C4-2B (cell line): ENCODE data around the gene CREB3L1.

Experiments used
- ZFX ChIP-seq: fragments of 450-650 bp; IDR thresholded peaks from 2 replicates; pipeline ENCODE4 v1.6.1; 2017
- TF ChIP-seq, protein P1 (sequence below): fragments of 450-650 bp; conservative IDR thresholded peaks from 2 replicates; pipeline ENCODE4 v1.5.1; 2017; ENCODE audit warnings: mild to moderate bottlenecking

DNA sequence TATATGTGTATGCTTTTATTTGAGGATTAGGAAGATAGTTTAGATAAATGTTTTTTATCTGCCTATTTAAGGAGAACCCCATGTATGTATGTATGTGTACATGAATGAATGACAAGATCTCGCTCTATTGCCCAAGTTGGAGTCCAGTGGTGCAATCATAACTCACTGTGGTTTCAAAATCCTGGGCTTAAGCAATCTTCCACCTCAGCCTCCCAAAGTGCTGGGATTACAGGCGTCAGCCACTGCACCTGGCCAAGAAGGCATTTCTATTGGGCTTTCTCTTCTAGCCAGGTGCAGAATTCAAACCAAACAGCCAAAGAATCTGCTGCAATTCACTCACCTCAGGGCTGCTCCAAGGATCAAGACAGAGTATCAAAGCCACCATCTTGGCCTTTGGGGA is 44.3 kb downstream of the CREB3L1 start:
- TF ChIP-seq, protein P1, sequence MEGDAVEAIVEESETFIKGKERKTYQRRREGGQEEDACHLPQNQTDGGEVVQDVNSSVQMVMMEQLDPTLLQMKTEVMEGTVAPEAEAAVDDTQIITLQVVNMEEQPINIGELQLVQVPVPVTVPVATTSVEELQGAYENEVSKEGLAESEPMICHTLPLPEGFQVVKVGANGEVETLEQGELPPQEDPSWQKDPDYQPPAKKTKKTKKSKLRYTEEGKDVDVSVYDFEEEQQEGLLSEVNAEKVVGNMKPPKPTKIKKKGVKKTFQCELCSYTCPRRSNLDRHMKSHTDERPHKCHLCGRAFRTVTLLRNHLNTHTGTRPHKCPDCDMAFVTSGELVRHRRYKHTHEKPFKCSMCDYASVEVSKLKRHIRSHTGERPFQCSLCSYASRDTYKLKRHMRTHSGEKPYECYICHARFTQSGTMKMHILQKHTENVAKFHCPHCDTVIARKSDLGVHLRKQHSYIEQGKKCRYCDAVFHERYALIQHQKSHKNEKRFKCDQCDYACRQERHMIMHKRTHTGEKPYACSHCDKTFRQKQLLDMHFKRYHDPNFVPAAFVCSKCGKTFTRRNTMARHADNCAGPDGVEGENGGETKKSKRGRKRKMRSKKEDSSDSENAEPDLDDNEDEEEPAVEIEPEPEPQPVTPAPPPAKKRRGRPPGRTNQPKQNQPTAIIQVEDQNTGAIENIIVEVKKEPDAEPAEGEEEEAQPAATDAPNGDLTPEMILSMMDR: no peak
- no peak for TF ChIP-seq ZFX
